C4-2B (cell line): ENCODE results near the gene HEYL.

Experiments
- H3K27ac ChIP-seq: fragments of 450-650 bp; 2 replicates; pipeline ENCODE4 v1.5.1; 2017
- ZFX ChIP-seq: fragments of 450-650 bp; IDR thresholded peaks from 2 replicates; pipeline ENCODE4 v1.6.1; 2017
- TF ChIP-seq, protein P1 (sequence below): fragments of 450-650 bp; conservative IDR thresholded peaks from 2 replicates; pipeline ENCODE4 v1.5.1; 2017; ENCODE audit warnings: mild to moderate bottlenecking

The HEYL gene

DNA sequence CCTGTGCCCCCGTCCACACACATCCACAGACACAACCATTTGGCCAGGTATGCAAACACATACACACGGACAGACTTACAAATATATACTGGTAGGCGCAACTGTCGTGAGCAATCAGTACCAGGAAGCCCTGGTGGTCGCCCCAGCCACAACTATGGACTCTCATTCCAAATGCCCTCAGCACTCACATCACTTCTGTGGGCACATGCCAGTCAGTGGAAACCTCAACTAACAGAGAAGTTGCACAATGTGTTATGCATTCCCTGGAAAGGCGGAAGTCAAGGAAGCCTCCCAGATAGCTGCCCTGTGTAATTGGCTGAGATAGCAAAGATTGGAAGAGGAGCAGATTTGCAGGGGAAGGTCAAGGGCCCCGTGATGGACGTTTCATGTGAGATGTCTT is 1.4 kb upstream of the HEYL start:
- TF ChIP-seq, protein P1, sequence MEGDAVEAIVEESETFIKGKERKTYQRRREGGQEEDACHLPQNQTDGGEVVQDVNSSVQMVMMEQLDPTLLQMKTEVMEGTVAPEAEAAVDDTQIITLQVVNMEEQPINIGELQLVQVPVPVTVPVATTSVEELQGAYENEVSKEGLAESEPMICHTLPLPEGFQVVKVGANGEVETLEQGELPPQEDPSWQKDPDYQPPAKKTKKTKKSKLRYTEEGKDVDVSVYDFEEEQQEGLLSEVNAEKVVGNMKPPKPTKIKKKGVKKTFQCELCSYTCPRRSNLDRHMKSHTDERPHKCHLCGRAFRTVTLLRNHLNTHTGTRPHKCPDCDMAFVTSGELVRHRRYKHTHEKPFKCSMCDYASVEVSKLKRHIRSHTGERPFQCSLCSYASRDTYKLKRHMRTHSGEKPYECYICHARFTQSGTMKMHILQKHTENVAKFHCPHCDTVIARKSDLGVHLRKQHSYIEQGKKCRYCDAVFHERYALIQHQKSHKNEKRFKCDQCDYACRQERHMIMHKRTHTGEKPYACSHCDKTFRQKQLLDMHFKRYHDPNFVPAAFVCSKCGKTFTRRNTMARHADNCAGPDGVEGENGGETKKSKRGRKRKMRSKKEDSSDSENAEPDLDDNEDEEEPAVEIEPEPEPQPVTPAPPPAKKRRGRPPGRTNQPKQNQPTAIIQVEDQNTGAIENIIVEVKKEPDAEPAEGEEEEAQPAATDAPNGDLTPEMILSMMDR = no peak
- no peak for TF ChIP-seq ZFX

GRCh38 chr1:39638965-39639304 is 508 bp downstream of the HEYL start:
- TF ChIP-seq ZFX = no peak
- TF ChIP-seq, protein P1 = no peak
- no peak overlapping the region for H3K27ac ChIP-seq

More for the DNA sequence above, 1.4 kb upstream of the HEYL start:
- no peak overlapping the region for H3K27ac ChIP-seq

- no peak overlapping the region for H3K27ac ChIP-seq
- TF ChIP-seq, protein P1 = no peak
- no peak for TF ChIP-seq ZFX
Observed at GRCh38 chr1:39637361-39637760, 2.1 kb downstream of the HEYL start.

DNA sequence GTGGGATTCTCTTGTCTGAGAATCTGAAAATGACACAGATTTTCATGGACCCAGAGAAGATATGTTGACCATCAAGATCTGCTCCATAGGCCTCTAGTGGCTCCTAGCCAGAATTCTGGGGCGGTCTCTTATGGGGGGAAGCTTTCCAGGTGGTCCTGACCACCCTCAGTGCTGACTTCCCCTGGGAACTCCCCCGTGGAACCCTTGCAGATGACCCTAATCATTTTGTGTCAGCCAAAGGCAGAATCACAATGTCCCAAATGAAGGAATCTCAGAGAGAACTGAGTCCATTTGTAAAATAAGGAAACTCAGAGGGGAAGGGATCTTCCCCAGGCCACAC is 3.6 kb downstream of the HEYL start:
- no peak overlapping the region for H3K27ac ChIP-seq
- no peak for TF ChIP-seq ZFX
- TF ChIP-seq, protein P1 = no peak

DNA sequence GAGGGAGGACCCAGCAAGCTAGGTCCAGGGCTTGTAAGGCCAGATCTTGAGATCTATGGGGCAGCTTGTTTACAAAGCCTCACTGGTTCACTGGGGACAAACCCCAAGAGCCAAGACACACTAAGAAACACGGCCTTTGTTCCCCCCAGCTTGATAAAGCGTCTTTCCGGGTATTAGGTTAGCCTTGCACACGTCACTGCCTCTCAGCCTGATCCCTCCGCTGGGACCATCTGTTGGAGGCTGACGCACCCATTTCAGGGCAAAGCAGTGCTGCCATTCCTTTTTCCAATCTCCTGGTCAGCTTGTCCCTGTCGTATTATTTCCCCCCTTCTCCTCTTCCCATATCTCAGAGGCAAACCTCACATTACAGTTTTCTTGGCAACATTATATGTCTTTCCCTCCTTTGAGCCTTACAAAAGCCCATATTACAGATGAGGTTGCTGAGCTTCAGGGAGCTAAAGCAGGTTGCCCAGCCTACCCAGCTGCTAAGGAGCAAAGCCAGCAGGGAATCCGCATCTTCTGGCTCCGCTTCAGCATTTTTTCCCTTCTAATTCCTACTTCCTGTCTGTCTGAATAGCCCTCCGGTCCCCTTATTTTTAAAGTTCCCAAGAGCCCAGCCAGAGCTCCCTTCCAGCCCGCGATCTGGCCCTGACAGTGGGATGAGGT is 4.1 kb downstream of the HEYL start:
- H3K27ac ChIP-seq = no peak overlapping the region
- TF ChIP-seq ZFX = no peak
- TF ChIP-seq, protein P1 = no peak

DNA sequence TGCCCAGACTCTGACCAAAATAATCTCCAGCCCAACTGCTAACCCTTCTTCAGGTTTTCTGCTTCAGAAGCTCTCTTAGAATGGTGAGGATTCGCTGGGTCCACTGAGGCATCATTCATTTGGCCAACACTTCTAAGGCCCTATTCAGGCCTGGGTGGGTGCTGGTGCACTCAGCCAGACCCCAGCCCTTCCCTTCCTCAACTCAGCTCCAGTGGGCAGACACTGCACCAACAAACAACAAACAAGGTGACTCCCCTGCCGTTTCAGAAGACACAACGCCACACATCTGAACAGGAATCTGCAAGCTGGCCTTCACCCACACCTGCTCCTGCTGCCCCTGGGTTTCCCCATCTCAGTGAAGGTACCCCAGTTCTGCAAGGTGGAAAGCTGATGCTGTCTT is 6.0 kb downstream of the HEYL start:
- no peak for TF ChIP-seq ZFX
- TF ChIP-seq, protein P1 = no peak
- no peak overlapping the region for H3K27ac ChIP-seq

GRCh38 chr1:39632682-39633417 is 6.6 kb downstream of the HEYL start:
- H3K27ac ChIP-seq = no peak overlapping the region
- TF ChIP-seq ZFX = no peak
- TF ChIP-seq, protein P1 = no peak
